BJ (cell line): ENCODE measurements around the gene SOX4. TPM values are rescaled to one million over a fixed set of nuclear protein-coding genes. Genes with fewer than 3 reads are reported as not detected.

Experiments
- CTCF ChIA-PET: fragments of 350-600 bp; formaldehyde crosslinking; extraction: SDS; loops from one replicate; lab custom pipeline; 2021; ENCODE audit warnings: antibody characterized with exemption, inconsistent platforms; lab: Yijun Ruan, JAX
- POLR2A ChIA-PET: fragments of 300-600 bp; sonication (Branson Sonifier 250); formaldehyde crosslinking; extraction: SDS; loops from one replicate; lab custom pipeline; 2021; ENCODE audit warnings: antibody characterized with exemption; lab: Charles Lee
- DNase-seq: peaks from one replicate; pipeline ENCODE4 v3.0.0-alpha.2; 2011; ENCODE audit warnings: low read depth
- H3K27me3 ChIP-seq: 2 replicates; pipeline ENCODE4 v1.6.0; 2011; ENCODE audit warnings: low read length; ENCODE audit not compliant: control insufficient read depth, insufficient read depth
- H3K36me3 ChIP-seq: 2 replicates; pipeline ENCODE4 v1.5.1; 2011; ENCODE audit warnings: low read length; ENCODE audit not compliant: control insufficient read depth, insufficient read depth
- H3K4me3 ChIP-seq: 2 replicates; pipeline ENCODE4 v1.5.1; 2011; ENCODE audit warnings: low read depth, mild to moderate bottlenecking, control low read depth, low read length
- CTCF ChIP-seq: IDR thresholded peaks from 2 replicates; pipeline ENCODE4 v1.5.1; 2011; ENCODE audit warnings: low read depth, mild to moderate bottlenecking, control low read depth, inconsistent platforms, low read length, moderate library complexity; ENCODE audit not compliant: insufficient read depth
- polyA plus RNA-seq: library from polyadenylated mRNA; depleted of rRNA; stranded (reverse); fragments of >200 nt; gene quantifications from 2 replicates; pipeline ENCODE4 v1.2.3, GENCODE V29; 2011

Gene SOX4
- polyA plus RNA-seq, 1 experiment, result 2.4 TPM

- H3K36me3 ChIP-seq, result no peaks in the 10 kb centered on the region
- CTCF ChIA-PET, result interaction anchor here (0.8 kb wide), 1 partner anchor 1081 kb away, joined by 3 read pairs; no protein-coding TSS in a partner anchor
- POLR2A ChIA-PET, result no interaction called here
- H3K4me3 ChIP-seq, result no peak overlapping the region
- no peak for TF ChIP-seq CTCF
- no peaks in the 10 kb centered on the region for H3K27me3 ChIP-seq
- no peak for DNase-seq
These were observed 18.7 kb downstream of the SOX4 start for GRCh38 chr6:21612067-21612745.

GRCh38 chr6:21613809-21614208 is 20.3 kb downstream of the SOX4 start:
- DNase-seq, result no peak
- TF ChIP-seq CTCF, result no peak
- H3K27me3 ChIP-seq, result no peaks in the 10 kb centered on the region
- H3K4me3 ChIP-seq, result no peak overlapping the region
- CTCF ChIA-PET, result interaction anchor here (0.6 to 1.7 kb wide), 2 partner anchors 10 to 14 kb away, joined by 3 read pairs; no protein-coding TSS in a partner anchor
- H3K36me3 ChIP-seq, result no peaks in the 10 kb centered on the region
- POLR2A ChIA-PET, result no interaction called here

GRCh38 chr6:21614226-21614625 is 20.7 kb downstream of the SOX4 start:
- no peaks in the 10 kb centered on the region for H3K27me3 ChIP-seq
- POLR2A ChIA-PET, result no interaction called here
- no peaks in the 10 kb centered on the region for H3K36me3 ChIP-seq
- CTCF ChIA-PET, result interaction anchor here (0.6 to 1.7 kb wide), 2 partner anchors 10 to 14 kb away, joined by 3 read pairs; no protein-coding TSS in a partner anchor
- no peak for TF ChIP-seq CTCF
- no peak for DNase-seq
- no peak overlapping the region for H3K4me3 ChIP-seq

GRCh38 chr6:21615504-21615903 is 22.0 kb downstream of the SOX4 start:
- no peak for DNase-seq
- CTCF ChIA-PET, result interaction anchor here (0.5 kb wide), 1 partner anchor 1089 kb away, joined by 3 read pairs; no protein-coding TSS in a partner anchor
- POLR2A ChIA-PET, result no interaction called here

More at GRCh38 chr6:21615504-21615903, 22.0 kb downstream of the SOX4 start:
- Histone ChIP-seq H3K27me3 (no peaks in the 10 kb centered on the region), H3K4me3 (no peak overlapping the region), H3K36me3 (no peaks in the 10 kb centered on the region)
- no peak for TF ChIP-seq CTCF
